HG03139 (cell line): Measurements from ENCODE around the gene IAH1.

Experiments used
- ATAC-seq: cut with Tn5 transposase; IDR thresholded peaks from one replicate; pipeline ENCODE4 v1.9.1; 2021; ENCODE audit not compliant: unreplicated experiment

IAH1 gene

GRCh38 chr2:9525266-9525665 lies 50.9 kb downstream of the IAH1 start:
- ATAC-seq: no peak

DNA sequence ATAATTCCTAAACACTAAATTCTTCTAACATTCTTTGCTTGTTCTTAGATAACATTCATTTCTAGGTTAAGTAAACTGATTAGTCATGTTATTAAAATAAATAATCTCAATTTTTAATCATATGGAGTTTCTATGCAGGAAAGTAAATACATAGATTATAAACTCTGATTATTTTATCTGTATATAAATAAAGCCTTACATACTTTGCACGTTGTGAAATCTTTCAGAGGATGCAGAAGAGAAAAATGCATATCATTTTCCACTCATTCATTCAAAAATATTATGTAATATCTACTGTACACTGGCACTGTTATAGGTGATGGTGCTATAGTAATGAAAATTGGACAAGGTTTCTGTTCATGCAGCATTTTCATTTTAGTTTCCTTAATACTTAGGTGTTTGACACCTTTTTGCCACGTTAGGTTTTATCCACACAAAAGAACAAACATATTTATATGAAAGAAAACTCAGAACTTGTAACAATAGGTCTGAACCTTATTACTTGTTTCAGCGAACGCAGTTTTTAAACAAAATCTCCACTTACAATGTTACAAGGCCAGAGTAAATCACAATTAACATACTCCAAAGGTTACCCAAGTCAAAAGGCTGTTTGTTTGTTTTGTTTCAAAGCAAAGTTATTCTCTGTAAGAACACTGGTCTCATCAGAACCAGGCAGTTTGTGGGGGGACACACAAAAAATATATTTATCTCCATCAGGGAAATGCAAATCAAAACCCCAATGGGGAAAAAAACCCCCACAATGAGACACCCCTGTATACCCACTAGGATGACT lies 53.8 kb downstream of the IAH1 start:
- no peak for ATAC-seq

DNA sequence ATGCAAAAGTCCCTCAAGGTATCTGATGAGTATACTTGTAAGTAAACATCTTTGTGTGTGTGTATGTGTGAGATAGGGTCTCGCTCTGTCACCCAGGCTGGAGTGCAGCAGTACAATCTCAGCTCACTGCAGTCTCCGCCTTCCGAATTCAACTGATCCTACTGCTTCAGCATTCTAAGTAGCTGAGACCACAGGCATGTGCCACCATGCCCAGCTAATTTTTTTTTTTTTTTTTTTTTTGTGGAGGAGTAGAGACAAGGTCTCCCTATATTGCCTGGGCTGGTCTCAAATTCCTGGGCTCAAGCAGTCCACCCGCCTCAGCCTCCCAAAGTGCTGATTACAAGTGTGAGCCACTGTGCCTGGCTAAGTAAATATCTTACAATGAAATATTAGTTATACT lies 58.1 kb downstream of the IAH1 start:
- ATAC-seq: no peak

DNA sequence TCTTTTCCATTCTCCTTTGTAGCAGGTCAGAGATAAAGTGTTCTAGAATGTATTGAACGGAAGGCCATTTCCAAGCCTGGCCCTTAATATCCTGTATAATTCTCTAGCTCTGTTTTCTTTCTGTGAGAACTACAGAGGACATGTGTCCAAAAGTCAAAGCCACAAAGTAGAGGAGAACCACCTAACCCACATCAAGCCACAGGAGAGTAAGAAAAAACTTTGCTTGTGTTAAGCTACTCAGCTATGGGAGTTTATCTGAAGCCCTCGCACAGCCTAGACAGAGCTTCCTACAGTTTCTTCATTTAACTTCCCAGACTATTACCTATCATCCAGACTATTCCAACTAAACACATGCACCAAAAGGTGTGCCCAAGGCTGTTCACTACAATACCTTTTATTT lies 59.3 kb downstream of the IAH1 start:
- ATAC-seq: no peak

DNA sequence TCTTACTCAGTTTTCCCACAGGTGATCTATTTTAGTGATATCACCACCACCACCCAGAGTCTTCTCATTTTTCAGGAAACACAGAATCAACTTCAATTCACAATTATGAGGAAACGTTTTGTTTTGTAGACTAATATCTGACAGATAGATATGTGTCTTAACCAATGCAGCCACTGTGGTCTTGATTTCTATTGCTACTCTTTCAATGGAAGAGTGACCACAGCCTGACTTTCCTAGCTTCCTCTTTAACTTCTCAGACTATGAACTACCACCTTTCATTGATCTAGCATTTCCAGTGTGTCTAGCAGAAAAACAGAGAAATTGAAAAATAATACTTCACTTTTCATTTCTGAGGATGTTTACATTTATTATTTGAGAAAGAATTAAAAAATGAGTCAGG lies 60.8 kb downstream of the IAH1 start:
- ATAC-seq: no peak

- no peak for ATAC-seq
Measured at GRCh38 chr2:9536504-9536903, 62.2 kb downstream of the IAH1 start.

- ATAC-seq: no peak
Measured at GRCh38 chr2:9538000-9538507, 63.7 kb downstream of the IAH1 start.
